CD14-positive monocyte (primary cell): Measurements from ENCODE around the gene POMT1. TPM values are rescaled to one million over a fixed set of nuclear protein-coding genes. Genes with fewer than 3 reads are reported as not detected.

ENCODE experiments used
- DNase-seq, 3 donors: peaks; one replicate each; pipeline ENCODE4 v3.0.0-alpha.2; 2011 to 2022
- H2AFZ ChIP-seq: 2 replicates; pipeline ENCODE4 v1.6.0; 2012; ENCODE audit warnings: mild to moderate bottlenecking, low read depth, low read length, inconsistent platforms; ENCODE audit not compliant: insufficient read depth, poor library complexity, severe bottlenecking
- H3K27ac ChIP-seq, 2 donors: 1 replicate in 1 of 2; 2 replicates in 1 of 2; pipeline ENCODE4 v1.5.1; 2012 to 2013; ENCODE audit warnings: low read length in 2 of 2, control low read depth in 1 of 2, inconsistent platforms in 1 of 2, low read depth in 1 of 2, mild to moderate bottlenecking in 1 of 2
- H3K27me3 ChIP-seq, 2 donors: one replicate each; pipeline versions ENCODE4 v1.6.0 to v1.6.1; 2011 to 2013; ENCODE audit warnings: low read length in 2 of 2; ENCODE audit not compliant: control insufficient read depth in 2 of 2, insufficient read depth in 2 of 2
- H3K36me3 ChIP-seq, 2 donors: replicated peaks in 1 of 2; 1 replicate in 1 of 2; 2 replicates in 1 of 2; pipeline versions ENCODE4 v1.5.1 to v1.6.1; 2012 to 2013; ENCODE audit warnings: low read length in 2 of 2, control low read depth in 1 of 2, inconsistent platforms in 1 of 2, mild to moderate bottlenecking in 1 of 2; ENCODE audit not compliant: insufficient read depth in 2 of 2, control insufficient read depth in 1 of 2
- H3K4me1 ChIP-seq, 2 donors: 1 replicate in 1 of 2; 2 replicates in 1 of 2; pipeline versions ENCODE4 v1.5.1 to v1.6.1; 2012 to 2013; ENCODE audit warnings: low read length in 2 of 2, control low read depth in 1 of 2, inconsistent platforms in 1 of 2, mild to moderate bottlenecking in 1 of 2, moderate library complexity in 1 of 2; ENCODE audit not compliant: insufficient read depth in 2 of 2, control insufficient read depth in 1 of 2
- H3K4me2 ChIP-seq: replicated peaks from 2 replicates; pipeline ENCODE3; 2012; ENCODE audit warnings: low read length, moderate library complexity, mild to moderate bottlenecking; ENCODE audit not compliant: poor library complexity, severe bottlenecking; ENCODE audit errors: extremely low read depth
- H3K4me3 ChIP-seq, 3 experiments: fragments of 200-600 bp in 1 of 3; sonication (generic) in 1 of 3; replicated peaks in 1 of 3; 1 replicate in 2 of 3; 2 replicates in 1 of 3; pipeline ENCODE4 v1.5.1; 2011 to 2013; ENCODE audit warnings: low read length in 3 of 3, mild to moderate bottlenecking in 3 of 3, control low read depth in 2 of 3, low read depth in 2 of 3, inconsistent platforms in 1 of 3, moderate library complexity in 1 of 3
- H3K79me2 ChIP-seq: 2 replicates; pipeline ENCODE4 v1.6.0; 2012; ENCODE audit warnings: mild to moderate bottlenecking, control low read depth, inconsistent platforms, low read length, moderate library complexity; ENCODE audit not compliant: insufficient read depth
- H3K9ac ChIP-seq: 2 replicates; pipeline ENCODE4 v1.6.0; 2017; ENCODE audit warnings: low read length, mild to moderate bottlenecking; ENCODE audit not compliant: insufficient read depth, poor library complexity, severe bottlenecking
- H3K9me3 ChIP-seq, 2 donors: replicated peaks in 1 of 2; 1 replicate in 1 of 2; 2 replicates in 1 of 2; pipeline versions ENCODE4 v1.5.1 to v1.6.1; 2012 to 2013; ENCODE audit warnings: low read length in 2 of 2, control low read depth in 1 of 2; ENCODE audit not compliant: control insufficient read depth in 1 of 2, insufficient read depth in 1 of 2
- H4K20me1 ChIP-seq: 2 replicates; pipeline ENCODE4 v1.6.0; 2012; ENCODE audit warnings: mild to moderate bottlenecking, low read length, control low read depth, moderate library complexity; ENCODE audit not compliant: insufficient read depth
- H3K27ac Mint-ChIP-seq, 7 donors: one replicate each; pipeline ENCODE4 v1.8.0; 2020; ENCODE audit warnings: mild to moderate bottlenecking in 7 of 7, mixed read lengths in 7 of 7, moderate library complexity in 6 of 7, inconsistent platforms in 2 of 7
- H3K27me3 Mint-ChIP-seq, 3 donors: one replicate each; pipeline ENCODE4 v1.8.0; 2021 to 2022; ENCODE audit warnings: low read depth in 3 of 3, mild to moderate bottlenecking in 3 of 3, mixed read lengths in 3 of 3, moderate library complexity in 3 of 3, inconsistent platforms in 1 of 3
- H3K36me3 Mint-ChIP-seq, 2 donors: one replicate each; pipeline ENCODE4 v1.8.0; 2020; ENCODE audit warnings: mixed read lengths in 2 of 2, inconsistent platforms in 1 of 2, mild to moderate bottlenecking in 1 of 2
- H3K4me1 Mint-ChIP-seq: one replicate; pipeline ENCODE4 v1.8.0; 2020; ENCODE audit warnings: mild to moderate bottlenecking, mixed read lengths
- H3K4me3 Mint-ChIP-seq, 2 donors: one replicate each; pipeline ENCODE4 v1.8.0; 2020; ENCODE audit warnings: mild to moderate bottlenecking in 2 of 2, mixed read lengths in 2 of 2, moderate library complexity in 1 of 2
- H3K9me3 Mint-ChIP-seq, 7 donors: one replicate each; pipeline ENCODE4 v1.8.0; 2020 to 2022; ENCODE audit warnings: mixed read lengths in 7 of 7, mild to moderate bottlenecking in 6 of 7, moderate library complexity in 6 of 7, inconsistent platforms in 2 of 7
- CTCF ChIP-seq: fragments of 200-600 bp; IDR thresholded peaks from one replicate; pipeline ENCODE4 v1.8.0; 2022; ENCODE audit warnings: antibody characterized with exemption, mild to moderate bottlenecking
- WGBS: methylation state at CpG from one replicate; pipeline ENCODE4 v1.1.5; 2013; ENCODE audit warnings: missing lambda C conversion rate; ENCODE audit not compliant: insufficient coverage; 5-methylcytosine and 5-hydroxymethylcytosine counted together
- intact Hi-C, 2 donors: fragments of 100-400 bp; cut with micrococcal nuclease; formaldehyde crosslinking; loops; one replicate each; pipeline versions ENCODE4 v1.15.0 to v1.15.1; 2023
- polyA plus RNA-seq, 3 donors: library from polyadenylated mRNA; depleted of rRNA in 1 of 3; unstranded in 2 of 3; stranded (reverse) in 1 of 3; fragments of 300-500 nt in 2 of 3; fragments of >200 nt in 1 of 3; fragmentation: Illumina TruSeq in 2 of 3; gene quantifications; 1 replicate in 2 of 3; 2 replicates in 1 of 3; pipeline ENCODE4 v1.2.3, GENCODE V29; 2012 to 2021

POMT1 gene
- polyA plus RNA-seq, 3 donors, result 5.9 to 22.3 (median 7.5) TPM

GRCh38 chr9:131521822-131522221 lies 19.1 kb downstream of the POMT1 start:
- no peak for DNase-seq
- WGBS, result over 99% methylated on average over 13 of the region's 13 CpGs
- peaks cover 0 to 3% (median 0%) of the 10 kb centered on the region in 7 donors for H3K9me3 Mint-ChIP-seq
- peaks cover 78 to 89% of the 10 kb centered on the region in 2 donors for H3K36me3 ChIP-seq
- no peak overlapping the region for H3K27ac ChIP-seq
- H3K27me3 ChIP-seq, result no peaks in the 10 kb centered on the region
- intact Hi-C loops, result no loop called here
- H3K4me1 ChIP-seq, result no peaks in the 10 kb centered on the region
- no peaks in the 10 kb centered on the region for H4K20me1 ChIP-seq
- peak overlapping the region in 1 of 7 donors; percentile 26 for H3K27ac Mint-ChIP-seq
- no peaks in the 10 kb centered on the region for H3K4me1 Mint-ChIP-seq
- peaks cover 0 to 4% (median 3%) of the 10 kb centered on the region in 3 donors for H3K27me3 Mint-ChIP-seq
- peaks cover 69 to 83% of the 10 kb centered on the region in 2 donors for H3K36me3 Mint-ChIP-seq
- no peak overlapping the region for H3K4me3 ChIP-seq
- H3K9ac ChIP-seq, result no peak overlapping the region
- no peak overlapping the region for H2AFZ ChIP-seq
- no peak overlapping the region for H3K4me2 ChIP-seq
- no peak overlapping the region for H3K4me3 Mint-ChIP-seq
- H3K79me2 ChIP-seq, result no peaks in the 10 kb centered on the region
- H3K9me3 ChIP-seq, result peaks cover 2 to 4% of the 10 kb centered on the region in 2 donors
- no peak for TF ChIP-seq CTCF

GRCh38 chr9:131522257-131523085 lies 19.8 kb downstream of the POMT1 start:
- no peak overlapping the region for H3K4me3 Mint-ChIP-seq
- Histone ChIP-seq H3K27ac (no peak overlapping the region), H2AFZ (no peak overlapping the region), H3K36me3 (peaks cover 85 to 95% of the 10 kb centered on the region in 2 donors), H3K4me3 (no peak overlapping the region), H3K27me3 (no peaks in the 10 kb centered on the region), H3K4me1 (no peaks in the 10 kb centered on the region), H3K9ac (no peak overlapping the region), H4K20me1 (no peaks in the 10 kb centered on the region), H3K9me3 (no peaks in the 10 kb centered on the region), H3K79me2 (no peaks in the 10 kb centered on the region), H3K4me2 (no peak overlapping the region)
- H3K4me1 Mint-ChIP-seq, result no peaks in the 10 kb centered on the region
- H3K27ac Mint-ChIP-seq, result peak overlapping the region in 1 of 7 donors; percentile 26
- WGBS, result 95% methylated on average over 29 of the region's 29 CpGs
- H3K36me3 Mint-ChIP-seq, result peaks cover 73 to 85% of the 10 kb centered on the region in 2 donors
- TF ChIP-seq CTCF, result no peak
- H3K27me3 Mint-ChIP-seq, result peaks cover 0 to 3% (median 1%) of the 10 kb centered on the region in 3 donors
- intact Hi-C loops, result no loop called here
- DNase-seq, result no peak
- H3K9me3 Mint-ChIP-seq, result no peaks in the 10 kb centered on the region
